Measurements from ENCODE around the gene CNTNAP1.
A peak's percentile ranks its signal among the peaks of the same experiment; 100 is the strongest.

DNA sequence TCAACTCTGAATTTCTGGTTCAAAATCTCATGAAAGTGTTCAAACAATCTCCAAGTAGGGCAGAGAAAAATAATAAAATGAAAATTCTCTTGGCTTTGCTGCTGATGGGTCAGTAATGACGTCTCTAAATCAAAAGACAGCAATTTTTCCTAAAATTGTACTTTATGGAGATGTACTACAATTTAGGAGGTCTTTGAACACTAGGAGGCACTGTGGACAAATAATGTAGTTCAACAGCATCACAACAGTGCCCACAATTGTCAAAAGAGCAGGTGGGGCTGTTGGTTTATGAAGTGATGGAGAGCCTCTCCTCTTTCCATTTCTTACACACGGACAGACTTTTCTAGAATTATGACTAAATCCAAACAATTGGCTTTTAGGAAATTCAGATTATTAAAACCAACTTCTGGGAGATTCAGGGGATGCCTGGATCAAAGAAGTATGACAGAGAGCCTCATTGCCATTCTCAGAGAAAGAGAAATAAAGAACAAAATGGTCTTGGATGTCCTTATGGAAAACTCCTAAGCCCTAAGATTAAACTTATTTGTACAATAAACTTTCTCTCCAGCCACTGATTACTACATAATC, 38.8 kb downstream of the CNTNAP1 start:
- TF ChIP-seq CTCF (IDR thresholded peaks at IDR 0.05; ENCODE audit: low read depth, low read length) = peak; percentile 38
- TF ChIP-seq, protein P1, sequence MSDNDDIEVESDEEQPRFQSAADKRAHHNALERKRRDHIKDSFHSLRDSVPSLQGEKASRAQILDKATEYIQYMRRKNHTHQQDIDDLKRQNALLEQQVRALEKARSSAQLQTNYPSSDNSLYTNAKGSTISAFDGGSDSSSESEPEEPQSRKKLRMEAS (IDR thresholded peaks at IDR 0.05; ENCODE audit: low read depth, low read length) = no peak

All from NB4 (cell line).